HepG2 (cell line): Measurements from ENCODE around the gene PSMB10. TPM values are rescaled to one million over a fixed set of nuclear protein-coding genes. Genes with fewer than 3 reads are reported as not detected.

Experiments
- ASH2L ChIP-seq: fragments of 300-600, 200-600 bp; sonication (generic); IDR thresholded peaks from 2 replicates; pipeline ENCODE4 v1.7.0; 2017; ENCODE audit warnings: low read depth, mild to moderate bottlenecking, moderate library complexity, mixed read lengths, low read length; ENCODE audit not compliant: insufficient read length
- ATF7-NPFF ChIP-seq: sonication (generic); formaldehyde crosslinking; IDR thresholded peaks from 2 replicates; pipeline ENCODE4 v1.8.1; 2023; ENCODE audit warnings: mild to moderate bottlenecking, low read depth, missing genetic modification reagents, moderate library complexity
- CEBPZ ChIP-seq: IDR thresholded peaks from 2 replicates; pipeline ENCODE4 v1.6.1; 2012; ENCODE audit warnings: low read length, improper control_type of control experiment
- ELF4 ChIP-seq: sonication (generic); formaldehyde crosslinking; IDR thresholded peaks from 2 replicates; pipeline ENCODE4 v1.5.0; 2020; ENCODE audit warnings: missing genetic modification reagents, mild to moderate bottlenecking, moderate library complexity, borderline replicate concordance
- KAT7 ChIP-seq: IDR thresholded peaks from 2 replicates; pipeline ENCODE4 v1.6.1; 2018; ENCODE audit warnings: borderline replicate concordance, missing compliant biosample characterization
- MAFK ChIP-seq, 2 experiments: IDR thresholded peaks in 1 of 2; conservative IDR thresholded peaks in 1 of 2; 2 replicates each; pipeline ENCODE4 v1.6.1; 2011; ENCODE audit warnings: improper control_type of control experiment in 2 of 2, low read length in 2 of 2
- MBD4 ChIP-seq: IDR thresholded peaks from 2 replicates; pipeline ENCODE4 v1.6.1; 2012; ENCODE audit warnings: low read length, inconsistent platforms, borderline replicate concordance
- NPAS2 ChIP-seq: sonication (generic); formaldehyde crosslinking; IDR thresholded peaks from 2 replicates; pipeline ENCODE4 v1.8.0; 2022; ENCODE audit warnings: mild to moderate bottlenecking, missing genetic modification reagents, borderline replicate concordance
- PCBP1 ChIP-seq: fragments of 200-400 bp; formaldehyde crosslinking; IDR thresholded peaks from 2 replicates; pipeline ENCODE4 v1.6.1; 2017; ENCODE audit warnings: mild to moderate bottlenecking, low read depth, low read length, borderline replicate concordance
- POLR2G ChIP-seq: fragments of 200-400 bp; formaldehyde crosslinking; IDR thresholded peaks from 2 replicates; pipeline ENCODE4 v1.6.1; 2018; ENCODE audit warnings: mild to moderate bottlenecking, low read depth, low read length, moderate library complexity
- SNAPC4 ChIP-seq: sonication (generic); formaldehyde crosslinking; IDR thresholded peaks from 2 replicates; pipeline ENCODE4 v1.4.0; 2020; ENCODE audit warnings: mild to moderate bottlenecking, missing genetic modification reagents
- THAP8 ChIP-seq: sonication (generic); formaldehyde crosslinking; IDR thresholded peaks from 2 replicates; pipeline ENCODE4 v1.5.1; 2020; ENCODE audit warnings: missing genetic modification reagents, mild to moderate bottlenecking, borderline replicate concordance
- YEATS4 ChIP-seq: sonication (generic); formaldehyde crosslinking; IDR thresholded peaks from 2 replicates; pipeline ENCODE4 v1.4.0; 2020; ENCODE audit warnings: missing genetic modification reagents, borderline replicate concordance
- ZFP90 ChIP-seq: sonication (generic); formaldehyde crosslinking; IDR thresholded peaks from 2 replicates; pipeline ENCODE4 v1.8.0; 2022; ENCODE audit warnings: missing genetic modification reagents, mild to moderate bottlenecking, inconsistent platforms, borderline replicate concordance
- ZNF160 ChIP-seq: sonication (generic); formaldehyde crosslinking; IDR thresholded peaks from 2 replicates; pipeline ENCODE4 v1.8.0; 2022; ENCODE audit warnings: mild to moderate bottlenecking, inconsistent platforms, missing genetic modification reagents
- ZNF382 ChIP-seq: sonication (generic); formaldehyde crosslinking; IDR thresholded peaks from 2 replicates; pipeline ENCODE4 v1.5.0; 2020; ENCODE audit warnings: missing genetic modification reagents, mild to moderate bottlenecking, borderline replicate concordance
- ZNF564 ChIP-seq: sonication (generic); formaldehyde crosslinking; IDR thresholded peaks from 2 replicates; pipeline ENCODE4 v1.8.1; 2023; ENCODE audit warnings: mild to moderate bottlenecking, missing genetic modification reagents
- ZNF713 ChIP-seq: sonication (generic); formaldehyde crosslinking; IDR thresholded peaks from 2 replicates; pipeline ENCODE4 v1.4.0; 2020; ENCODE audit warnings: mild to moderate bottlenecking, missing genetic modification reagents
- ZNF83 ChIP-seq: sonication (generic); formaldehyde crosslinking; IDR thresholded peaks from 2 replicates; pipeline ENCODE4 v1.4.0; 2020; ENCODE audit warnings: missing genetic modification reagents, mild to moderate bottlenecking, borderline replicate concordance
- polyA plus RNA-seq, 8 experiments: library from polyadenylated mRNA; depleted of rRNA in 3 of 8; stranded (reverse) in 7 of 8; unstranded in 1 of 8; fragments of >200 nt; fragmentation: Illumina TruSeq in 4 of 8; extraction: Trizol in 4 of 8; gene quantifications; 2 replicates each; pipeline versions ENCODE4 v1.2.1 to v1.2.3, GENCODE V29; 2011 to 2016; ENCODE audit warnings: low read depth in 4 of 8, missing spikeins in 1 of 8, mixed read lengths in 1 of 8; ENCODE audit not compliant: insufficient read depth in 1 of 8
- total RNA-seq, 5 experiments: library from RNA; depleted of rRNA; stranded (reverse); fragments of >200 nt; fragmentation: Illumina TruSeq; extraction: Trizol; gene quantifications; 2 replicates each; pipeline ENCODE4 v1.2.3, GENCODE V29; 2016; ENCODE audit warnings: low read depth in 1 of 5

Gene PSMB10
- total and polyA plus RNA-seq, 2 of the 13 experiments (the other 11 are each of a cell fraction or from before 2014, with no cell fraction given): 12.7 to 65.9 TPM

GRCh38 chr16:67936124-67936879 is at the start of gene PSMB10 (continued):
- TF ChIP-seq SNAPC4 (CRISPR knock-in tag): no peak
- TF ChIP-seq ZNF83: no peak; the same call in 1 of the 2 replicates
- TF ChIP-seq ZFP90 (CRISPR knock-in tag): peak; percentile 15; the same call in 1 of the 2 replicates
- TF ChIP-seq MBD4: no peak
- TF ChIP-seq ELF4 (CRISPR knock-in tag): 0 out of 2 replicates have a peak, but pooled peaks have one; percentile 21
- no peak for TF ChIP-seq ZNF713 (CRISPR knock-in tag)
- TF ChIP-seq THAP8: no peak
- TF ChIP-seq CEBPZ: no peak
- TF ChIP-seq ZNF564 (CRISPR knock-in tag): no peak
- TF ChIP-seq PCBP1: no peak
- peak; percentile 77 for TF ChIP-seq ASH2L
- TF ChIP-seq MAFK (conservative IDR thresholded peaks at IDR 0.05 in 1 of 2, IDR thresholded peaks at IDR 0.05 in 1 of 2; ENCODE audit: low read length in 2 of 2): no peak
- TF ChIP-seq NPAS2 (CRISPR knock-in tag): no peak
- TF ChIP-seq ZNF382 (CRISPR knock-in tag): no peak
- no peak; the same call in 1 of the 2 replicates for TF ChIP-seq POLR2G
- TF ChIP-seq YEATS4 (CRISPR knock-in tag): no peak
- TF ChIP-seq ZNF160 (CRISPR knock-in tag): 0 out of 2 replicates have a peak, but pooled peaks have one; percentile 2
- TF ChIP-seq KAT7: 0 out of 2 replicates have a peak, but pooled peaks have one; percentile 14
- no peak; the same call in 1 of the 2 replicates for TF ChIP-seq ATF7-NPFF (CRISPR knock-in tag)
